Activated naive CD8-positive, alpha-beta T cell treated with anti-CD3 and anti-CD28 coated beads for 36 hours (primary cell): ENCODE results near the gene NOX3. TPM values are rescaled to one million over a fixed set of nuclear protein-coding genes. Genes with fewer than 3 reads are reported as not detected.

ENCODE experiments used
- DNase-seq: peaks from one replicate; pipeline ENCODE4 v3.0.0; 2021
- H3K27ac Mint-ChIP-seq: one replicate; pipeline ENCODE4 v1.8.0; 2022; ENCODE audit warnings: mild to moderate bottlenecking, moderate library complexity, mixed read lengths
- H3K27me3 Mint-ChIP-seq: one replicate; pipeline ENCODE4 v1.8.0; 2022; ENCODE audit warnings: mild to moderate bottlenecking, mixed read lengths
- H3K36me3 Mint-ChIP-seq: one replicate; pipeline ENCODE4 v1.8.0; 2021; ENCODE audit warnings: mild to moderate bottlenecking, mixed read lengths
- H3K4me1 Mint-ChIP-seq: one replicate; pipeline ENCODE4 v1.8.0; 2021; ENCODE audit warnings: mixed read lengths
- H3K4me3 Mint-ChIP-seq: one replicate; pipeline ENCODE4 v1.8.0; 2022; ENCODE audit warnings: mild to moderate bottlenecking, moderate library complexity, mixed read lengths
- H3K9me3 Mint-ChIP-seq: one replicate; pipeline ENCODE4 v1.8.0; 2022; ENCODE audit warnings: mixed read lengths
- total RNA-seq, 2 experiments: library from RNA; stranded (reverse); gene quantifications; one replicate each; pipeline ENCODE4 v1.2.3, GENCODE V29; 2021

Gene NOX3
- total RNA-seq, 2 experiments from 2014 or later: not detected

DNA sequence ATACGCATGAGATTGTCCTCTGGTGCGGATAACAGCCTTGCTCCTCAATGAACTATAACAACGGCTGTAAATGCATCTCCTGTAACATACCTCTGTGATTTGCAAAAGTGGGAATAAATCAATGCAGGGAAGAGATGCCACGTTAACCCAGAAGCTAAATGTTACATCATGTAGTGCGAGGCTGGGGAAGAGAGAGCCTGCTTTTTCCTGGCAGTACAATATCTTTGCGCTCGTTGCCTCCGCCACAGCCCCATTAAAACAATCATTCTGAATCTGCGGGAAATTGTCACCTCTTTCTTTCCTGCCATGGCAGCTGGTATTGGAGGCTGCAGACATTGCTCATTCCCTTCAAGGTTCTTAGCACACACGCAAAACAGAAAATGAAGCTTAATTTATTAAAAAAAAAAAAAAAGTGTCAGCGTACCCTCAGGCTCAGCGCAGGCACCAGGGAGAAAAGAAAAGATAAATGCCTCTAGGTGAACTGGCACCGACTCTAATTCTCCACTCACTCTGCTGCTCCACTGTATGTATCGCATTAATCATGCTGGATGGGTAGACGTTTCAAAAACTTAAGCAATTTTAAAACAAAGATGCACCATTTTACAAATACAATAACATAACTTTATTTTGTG is 71.2 kb downstream of the NOX3 start:
- H3K36me3 Mint-ChIP-seq: no peaks in the 10 kb centered on the region
- peaks cover 13% of the 10 kb centered on the region for H3K4me1 Mint-ChIP-seq
- no peak for DNase-seq
- no peak overlapping the region for H3K4me3 Mint-ChIP-seq
- no peak overlapping the region for H3K27ac Mint-ChIP-seq
- H3K27me3 Mint-ChIP-seq: no peaks in the 10 kb centered on the region
- H3K9me3 Mint-ChIP-seq: peaks cover 7% of the 10 kb centered on the region

DNA sequence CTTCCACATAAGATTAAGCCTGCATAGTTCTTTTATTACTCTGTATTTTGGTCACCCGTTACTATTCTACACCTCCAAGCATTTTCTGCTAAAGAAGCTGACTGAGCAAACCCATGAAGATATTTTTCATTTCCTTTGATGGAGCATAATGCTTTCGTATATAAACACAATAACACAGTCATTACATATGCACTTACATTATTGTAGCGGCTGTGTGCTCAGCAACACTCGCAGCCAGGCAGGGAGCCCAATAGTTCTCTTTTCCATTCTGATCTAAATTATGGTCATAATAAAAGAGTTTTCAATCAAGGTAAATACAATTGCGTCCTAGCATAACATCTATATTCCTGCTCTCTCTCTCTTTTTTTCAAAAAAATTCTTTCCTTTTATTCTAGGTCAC is 71.7 kb downstream of the NOX3 start:
- Mint-ChIP-seq H3K27ac (no peak overlapping the region), H3K36me3 (no peaks in the 10 kb centered on the region), H3K4me1 (peaks cover 13% of the 10 kb centered on the region), H3K27me3 (no peaks in the 10 kb centered on the region), H3K4me3 (no peak overlapping the region), H3K9me3 (peaks cover 7% of the 10 kb centered on the region)
- no peak for DNase-seq

DNA sequence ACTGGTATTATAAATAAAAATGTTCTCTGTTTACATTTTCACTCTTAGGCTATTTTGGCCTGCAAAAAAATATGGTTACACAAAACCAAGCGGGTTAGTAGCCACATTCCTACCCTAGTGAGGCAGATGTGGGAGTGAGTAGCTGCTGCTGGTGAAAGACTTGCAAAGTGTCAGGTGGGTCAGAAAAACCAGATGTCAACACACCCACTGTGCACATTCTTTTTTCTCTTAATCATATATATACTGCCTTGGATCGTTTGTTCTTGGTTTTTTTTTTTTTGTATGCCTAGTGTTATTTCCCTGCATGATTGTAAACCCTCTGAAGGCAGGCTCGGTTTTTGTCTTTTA is 73.3 kb downstream of the NOX3 start:
- Mint-ChIP-seq H3K27me3 (no peaks in the 10 kb centered on the region), H3K4me1 (peaks cover 12% of the 10 kb centered on the region), H3K36me3 (no peaks in the 10 kb centered on the region), H3K9me3 (peaks cover 4% of the 10 kb centered on the region), H3K4me3 (no peak overlapping the region), H3K27ac (no peak overlapping the region)
- DNase-seq: no peak

DNA sequence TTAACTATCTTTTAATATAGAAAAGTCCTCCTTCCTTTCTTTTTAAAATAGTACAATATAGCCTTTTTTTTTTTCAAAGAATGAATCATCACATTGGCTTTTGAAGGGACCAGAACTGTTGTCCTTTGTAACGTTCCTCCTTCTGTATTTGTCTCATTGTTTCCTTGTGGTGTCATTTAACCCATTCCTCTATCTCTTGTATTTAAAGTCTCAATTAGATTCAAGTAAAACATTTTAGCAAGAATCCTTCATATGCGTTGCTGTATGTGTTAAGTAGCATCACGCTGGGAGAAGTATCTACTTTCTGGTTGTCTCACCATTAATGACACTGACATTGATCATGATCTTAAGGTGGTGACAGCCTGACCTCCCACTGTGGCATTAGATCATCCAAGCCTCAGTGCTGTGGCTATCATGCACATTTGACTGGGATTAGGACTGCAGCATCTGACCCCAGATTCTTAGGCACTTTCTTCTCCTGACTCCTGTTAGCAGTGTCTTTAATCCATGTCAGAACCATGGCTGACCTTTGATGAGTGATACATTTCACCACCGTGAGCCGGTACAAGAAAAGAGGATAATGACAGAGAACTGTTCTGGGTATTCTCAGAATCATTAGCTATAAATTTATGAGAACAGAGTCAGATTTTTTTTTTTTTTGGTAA is 73.8 kb downstream of the NOX3 start:
- H3K27ac Mint-ChIP-seq: no peak overlapping the region
- H3K9me3 Mint-ChIP-seq: peaks cover 2% of the 10 kb centered on the region
- H3K4me3 Mint-ChIP-seq: no peak overlapping the region
- no peak for DNase-seq
- peaks cover 12% of the 10 kb centered on the region for H3K4me1 Mint-ChIP-seq
- no peaks in the 10 kb centered on the region for H3K36me3 Mint-ChIP-seq
- no peaks in the 10 kb centered on the region for H3K27me3 Mint-ChIP-seq

DNA sequence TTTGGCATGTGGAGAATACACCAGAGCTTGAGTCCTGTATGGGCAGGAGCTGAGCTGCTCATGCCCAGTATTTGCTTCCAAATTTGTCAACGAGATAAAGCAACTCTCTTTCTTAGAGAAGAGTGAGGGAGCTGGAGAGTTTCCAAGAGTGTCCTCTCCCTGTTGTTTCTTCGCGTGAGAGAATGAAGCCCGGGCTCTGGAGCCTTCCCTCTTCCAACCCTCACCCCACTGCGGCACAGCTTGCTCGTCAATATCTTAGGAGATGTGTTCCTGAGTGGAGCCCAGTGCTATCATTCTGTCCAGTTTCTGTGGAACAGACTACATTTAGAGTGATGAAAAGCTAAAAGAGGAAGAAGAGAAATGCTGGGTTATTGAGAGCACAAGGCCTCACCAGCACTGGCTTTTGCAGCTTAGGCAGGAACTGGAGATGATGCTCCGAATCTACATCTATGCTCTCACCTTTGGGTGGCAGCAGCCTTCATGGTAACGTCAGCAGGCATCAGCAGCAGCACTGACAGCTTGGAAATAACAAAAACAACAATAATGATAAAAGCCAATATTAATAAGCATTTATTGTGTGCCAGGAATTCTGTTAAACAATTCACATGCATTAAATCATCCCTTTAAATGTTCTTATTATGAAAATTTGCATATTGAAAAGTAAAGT is 74.8 kb downstream of the NOX3 start:
- no peaks in the 10 kb centered on the region for H3K9me3 Mint-ChIP-seq
- no peaks in the 10 kb centered on the region for H3K36me3 Mint-ChIP-seq
- H3K4me3 Mint-ChIP-seq: no peak overlapping the region
- no peak for DNase-seq
- no peaks in the 10 kb centered on the region for H3K27me3 Mint-ChIP-seq
- no peak overlapping the region for H3K27ac Mint-ChIP-seq
- H3K4me1 Mint-ChIP-seq: peaks cover 12% of the 10 kb centered on the region

DNA sequence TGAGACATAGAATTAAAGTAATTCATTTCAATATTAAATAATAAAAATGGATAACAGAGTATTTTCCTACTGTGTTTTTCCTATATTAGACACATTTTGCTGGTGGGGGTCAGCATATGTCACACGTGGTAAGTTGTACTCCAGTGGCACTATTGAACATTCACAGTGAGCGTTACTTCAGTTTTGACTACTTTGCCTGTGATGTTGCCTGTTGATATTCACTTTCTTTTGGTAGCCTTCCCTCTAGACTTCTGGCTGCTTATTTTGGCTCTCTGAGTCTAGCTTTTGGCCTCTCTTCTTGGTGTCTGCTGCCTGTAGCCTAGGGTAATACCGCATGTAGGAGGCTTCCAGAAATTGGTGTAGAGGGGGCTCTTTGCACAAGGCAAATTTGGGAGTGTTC is 76.9 kb downstream of the NOX3 start:
- H3K4me3 Mint-ChIP-seq: no peak overlapping the region

DNA sequence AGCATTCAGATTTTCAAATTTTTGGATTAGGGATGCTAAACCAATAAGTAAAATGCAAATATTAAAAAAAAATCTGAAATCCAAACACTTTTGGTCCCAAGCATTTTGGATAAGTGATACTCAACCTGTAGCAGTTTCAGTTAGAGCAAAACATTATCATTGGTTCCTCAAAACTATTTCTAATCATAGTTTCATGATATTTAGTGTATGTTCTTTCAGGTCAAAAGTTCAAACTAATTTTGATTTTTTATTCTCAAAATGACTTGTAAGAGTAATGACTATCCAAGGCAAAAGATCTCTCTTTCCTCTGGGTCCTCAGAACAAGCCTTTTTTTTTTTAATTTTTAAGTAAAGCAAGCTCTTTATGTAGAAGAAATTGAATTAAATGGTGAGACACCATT is 77.4 kb downstream of the NOX3 start:
- no peak overlapping the region for H3K4me3 Mint-ChIP-seq
- no peaks in the 10 kb centered on the region for H3K36me3 Mint-ChIP-seq
- H3K4me1 Mint-ChIP-seq: peaks cover 12% of the 10 kb centered on the region

More for the DNA sequence above, 76.9 kb downstream of the NOX3 start:
- DNase-seq: no peak
- H3K9me3 Mint-ChIP-seq: no peaks in the 10 kb centered on the region
- H3K27me3 Mint-ChIP-seq: no peaks in the 10 kb centered on the region
- H3K36me3 Mint-ChIP-seq: no peaks in the 10 kb centered on the region
- peaks cover 12% of the 10 kb centered on the region for H3K4me1 Mint-ChIP-seq
- H3K27ac Mint-ChIP-seq: no peak overlapping the region

DNA sequence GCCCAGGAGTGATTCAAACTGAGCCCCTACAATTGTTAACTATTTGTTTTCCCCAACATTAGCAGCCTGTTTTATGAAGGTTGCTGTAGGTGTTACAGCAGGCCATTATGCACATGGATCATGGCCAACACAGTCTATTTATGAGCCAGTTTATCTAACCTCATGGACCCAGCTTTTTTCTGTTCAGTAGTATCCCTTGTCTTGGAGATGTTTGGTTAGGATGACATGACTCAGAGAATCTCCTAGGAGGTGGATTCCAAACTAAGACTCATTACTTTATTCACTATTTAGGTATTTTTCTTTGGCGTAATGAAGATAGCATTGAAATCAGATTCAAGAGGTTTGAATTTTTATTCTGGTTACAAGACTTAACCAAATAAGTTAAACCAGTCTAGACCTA is 78.6 kb downstream of the NOX3 start:
- no peak for DNase-seq
- H3K36me3 Mint-ChIP-seq: no peaks in the 10 kb centered on the region
- no peaks in the 10 kb centered on the region for H3K27me3 Mint-ChIP-seq
- H3K27ac Mint-ChIP-seq: no peak overlapping the region
- no peak overlapping the region for H3K4me3 Mint-ChIP-seq
- H3K9me3 Mint-ChIP-seq: no peaks in the 10 kb centered on the region
- peaks cover 8% of the 10 kb centered on the region for H3K4me1 Mint-ChIP-seq

More for the DNA sequence above, 77.4 kb downstream of the NOX3 start:
- no peak overlapping the region for H3K27ac Mint-ChIP-seq
- DNase-seq: no peak
- H3K27me3 Mint-ChIP-seq: no peaks in the 10 kb centered on the region
- H3K9me3 Mint-ChIP-seq: no peaks in the 10 kb centered on the region

DNA sequence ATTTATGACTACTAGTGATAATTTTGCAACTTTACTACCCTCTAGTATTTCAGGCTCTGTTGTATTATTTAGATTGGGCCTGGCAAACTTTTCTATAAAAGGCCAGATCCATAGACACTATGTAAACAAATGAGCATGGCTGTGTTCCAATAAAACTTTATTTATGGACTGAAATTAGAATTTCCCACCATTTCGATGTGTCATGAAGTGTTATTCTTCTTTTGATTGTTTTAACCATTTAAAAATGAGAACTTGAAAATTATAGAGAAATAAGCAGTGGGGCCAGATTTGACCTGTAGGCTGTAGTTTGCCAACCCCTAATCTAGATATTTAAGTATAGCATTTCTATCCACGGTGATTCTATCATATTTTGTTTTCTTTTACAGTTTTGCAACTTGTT is 79.8 kb downstream of the NOX3 start:
- no peak overlapping the region for H3K4me3 Mint-ChIP-seq
- no peaks in the 10 kb centered on the region for H3K9me3 Mint-ChIP-seq
- no peaks in the 10 kb centered on the region for H3K27me3 Mint-ChIP-seq
- DNase-seq: no peak
- no peaks in the 10 kb centered on the region for H3K36me3 Mint-ChIP-seq
- no peak overlapping the region for H3K27ac Mint-ChIP-seq
- no peaks in the 10 kb centered on the region for H3K4me1 Mint-ChIP-seq

DNA sequence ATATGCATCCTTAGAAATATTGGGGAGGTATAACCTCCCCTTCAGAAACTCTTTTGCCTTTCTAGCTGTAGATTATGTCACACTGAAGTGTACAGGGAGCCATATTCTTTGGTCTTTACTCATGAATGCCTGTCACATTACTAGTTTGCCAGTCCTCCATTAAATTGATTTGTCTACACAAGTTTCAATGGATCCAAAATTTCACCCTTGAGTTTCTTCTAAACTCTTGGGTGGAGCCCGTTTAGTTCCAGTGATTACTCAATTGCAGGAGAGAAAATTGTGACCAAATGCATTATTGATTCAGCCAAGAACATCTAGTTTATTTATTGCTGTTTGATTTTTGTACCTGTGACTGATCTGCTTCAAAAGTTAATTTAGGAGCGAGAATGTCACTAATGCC is 81.0 kb downstream of the NOX3 start:
- H3K27me3 Mint-ChIP-seq: no peaks in the 10 kb centered on the region

DNA sequence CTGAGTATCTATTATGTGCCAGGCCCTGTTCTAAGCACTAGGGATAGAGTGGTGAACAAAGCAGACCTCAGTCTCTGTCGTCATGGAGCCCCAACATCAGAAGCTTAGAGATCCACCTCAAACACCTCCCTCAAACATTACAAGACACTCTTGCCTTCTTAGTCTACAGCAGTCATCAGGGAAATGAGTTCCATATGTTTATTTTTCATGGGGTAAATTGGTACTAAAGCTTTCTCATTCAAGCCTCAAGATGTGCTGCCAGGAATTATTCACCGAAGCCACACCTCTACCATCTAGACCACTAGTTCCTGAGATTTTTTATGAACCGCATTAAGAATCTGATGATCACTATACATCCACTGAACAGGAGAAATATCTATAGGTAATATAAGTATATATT is 82.4 kb downstream of the NOX3 start:
- Mint-ChIP-seq H3K27me3 (no peaks in the 10 kb centered on the region), H3K36me3 (no peaks in the 10 kb centered on the region), H3K9me3 (no peaks in the 10 kb centered on the region), H3K4me1 (no peaks in the 10 kb centered on the region), H3K27ac (no peak overlapping the region), H3K4me3 (no peak overlapping the region)
- no peak for DNase-seq

More for the DNA sequence above, 81.0 kb downstream of the NOX3 start:
- Mint-ChIP-seq H3K4me1 (no peaks in the 10 kb centered on the region), H3K4me3 (no peak overlapping the region), H3K36me3 (no peaks in the 10 kb centered on the region), H3K9me3 (no peaks in the 10 kb centered on the region), H3K27ac (no peak overlapping the region)
- no peak for DNase-seq

DNA sequence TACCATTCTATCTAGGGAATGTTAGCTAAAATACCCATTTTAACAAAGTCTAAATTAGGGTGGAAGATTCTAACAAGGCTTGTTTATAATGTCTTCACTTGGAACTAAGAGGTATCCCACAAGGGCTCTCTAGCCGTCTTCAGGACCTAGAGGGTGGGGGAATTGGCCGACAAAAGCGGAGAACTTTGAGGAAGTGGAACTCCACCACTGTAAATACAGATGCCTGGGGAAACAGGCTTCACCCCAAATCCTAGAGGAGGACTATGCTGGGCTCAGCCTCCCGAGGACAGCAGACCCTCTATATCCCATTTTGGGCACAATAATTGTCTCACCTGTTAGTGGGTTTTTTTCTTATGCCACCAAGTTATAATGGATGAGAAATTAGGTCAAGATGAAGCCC is 83.4 kb downstream of the NOX3 start:
- Mint-ChIP-seq H3K4me3 (no peak overlapping the region), H3K36me3 (no peaks in the 10 kb centered on the region), H3K9me3 (no peaks in the 10 kb centered on the region), H3K4me1 (no peaks in the 10 kb centered on the region), H3K27me3 (no peaks in the 10 kb centered on the region), H3K27ac (no peak overlapping the region)
- no peak for DNase-seq

DNA sequence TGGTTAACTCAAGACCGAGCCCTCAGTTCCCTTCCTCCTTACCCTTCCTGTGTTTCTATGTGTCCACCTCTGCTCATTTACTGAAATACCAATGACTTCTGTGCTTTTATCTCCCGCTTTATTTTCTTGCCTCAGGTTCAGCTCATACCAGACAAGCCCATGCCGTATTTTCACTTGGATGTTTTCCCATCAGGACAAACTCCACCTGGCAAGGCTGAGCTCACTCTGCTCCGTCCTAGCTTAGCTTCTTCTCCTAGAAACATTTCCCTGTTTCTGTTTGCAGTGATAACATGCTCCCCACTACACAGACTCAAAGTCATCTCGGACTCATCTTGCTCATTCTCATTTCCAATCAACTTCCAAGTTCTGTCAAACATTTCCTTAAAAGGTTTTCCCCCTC is 84.4 kb downstream of the NOX3 start:
- no peak for DNase-seq
- no peak overlapping the region for H3K4me3 Mint-ChIP-seq
- no peaks in the 10 kb centered on the region for H3K27me3 Mint-ChIP-seq
- H3K27ac Mint-ChIP-seq: no peak overlapping the region
- H3K9me3 Mint-ChIP-seq: no peaks in the 10 kb centered on the region
- no peaks in the 10 kb centered on the region for H3K36me3 Mint-ChIP-seq
- H3K4me1 Mint-ChIP-seq: no peaks in the 10 kb centered on the region

DNA sequence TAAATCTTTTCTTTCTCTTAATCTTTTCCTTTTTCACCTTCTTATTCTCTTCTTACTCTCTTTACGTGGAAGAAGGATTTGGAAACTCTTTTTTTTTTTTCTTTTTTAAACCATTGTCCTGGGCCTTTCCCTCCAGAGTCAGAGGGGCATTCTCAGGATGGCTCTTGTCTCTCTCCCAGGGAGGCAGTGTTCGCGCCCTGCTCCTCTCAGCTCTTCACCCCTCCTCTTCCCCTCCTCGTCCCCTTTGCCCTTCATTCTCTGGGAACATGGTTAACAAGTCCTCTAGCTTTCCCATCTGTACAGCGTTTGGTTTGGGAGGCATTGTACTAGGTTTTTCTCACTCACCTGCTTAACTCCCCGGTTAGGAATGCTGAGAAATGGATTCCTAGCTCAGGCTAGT is 89.3 kb downstream of the NOX3 start:
- Mint-ChIP-seq H3K27ac (no peak overlapping the region), H3K27me3 (no peaks in the 10 kb centered on the region), H3K9me3 (peaks cover 3% of the 10 kb centered on the region), H3K4me1 (peaks cover 3% of the 10 kb centered on the region), H3K36me3 (peaks cover 4% of the 10 kb centered on the region), H3K4me3 (no peak overlapping the region)
- DNase-seq: no peak

DNA sequence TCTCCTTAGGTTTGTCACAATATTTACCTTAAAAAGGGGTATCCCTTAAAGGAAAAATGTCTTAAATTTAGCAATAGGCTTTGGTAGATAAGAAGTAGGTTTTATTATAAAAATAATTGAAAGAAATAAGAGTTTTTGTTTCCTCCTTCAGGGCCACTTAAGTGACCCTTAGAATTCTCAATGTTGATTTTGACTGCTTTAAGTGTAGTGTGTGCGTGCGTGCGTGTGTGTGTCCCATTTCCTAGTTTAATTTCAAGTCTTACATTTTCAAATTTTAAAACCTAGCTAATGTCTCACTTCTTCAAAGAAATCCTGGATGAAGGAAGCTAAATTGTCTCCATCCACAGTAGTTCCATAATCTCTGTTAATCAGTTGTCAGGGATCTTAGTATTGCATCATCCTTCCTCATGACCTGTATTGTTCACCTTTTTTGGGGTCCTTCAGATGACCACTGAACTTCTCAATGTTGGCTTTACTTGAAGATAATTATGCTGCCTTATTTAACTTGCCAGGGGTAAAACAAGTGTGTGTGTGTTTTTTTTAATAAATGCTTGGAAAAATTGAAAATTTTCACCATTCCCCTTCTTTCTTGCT is 90.7 kb downstream of the NOX3 start:
- Mint-ChIP-seq H3K27ac (no peak overlapping the region), H3K9me3 (peaks cover 3% of the 10 kb centered on the region), H3K36me3 (peaks cover 4% of the 10 kb centered on the region), H3K4me1 (peaks cover 3% of the 10 kb centered on the region), H3K27me3 (no peaks in the 10 kb centered on the region), H3K4me3 (no peak overlapping the region)
- DNase-seq: no peak
